ENCODE data around the gene CNTNAP4.

CNTNAP4 gene

DNA sequence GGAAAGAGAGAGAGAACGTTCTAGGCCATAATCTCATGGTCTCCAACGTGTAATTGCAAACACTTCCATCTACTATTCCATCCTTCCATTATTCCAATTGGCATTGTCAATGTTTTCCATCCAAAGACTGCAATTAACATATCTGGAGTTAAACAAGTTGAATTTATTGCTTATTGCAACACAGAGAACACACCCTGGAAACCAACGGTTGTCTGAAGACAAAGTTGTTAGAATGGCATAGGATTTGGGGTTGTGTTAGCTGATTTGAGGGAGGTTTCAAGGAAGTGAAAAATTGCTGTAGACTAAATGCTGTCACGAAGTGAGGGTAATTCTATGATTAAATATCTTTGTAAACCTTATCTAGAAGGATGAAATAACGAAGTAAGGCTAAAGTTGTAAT lies 178.8 kb downstream of the CNTNAP4 start:
- WGBS, 2 donors (ENCODE audit: extremely low coverage in 2 of 2, insufficient read length in 2 of 2, insufficient replicate concordance in 1 of 2) = no CpG with 5 or more reads among the region's 5 CpGs
- Histone ChIP-seq H3K4ac (ENCODE audit: low read length) (no peak overlapping the region), H2BK15ac (ENCODE audit: low read length) (no peak overlapping the region)

DNA sequence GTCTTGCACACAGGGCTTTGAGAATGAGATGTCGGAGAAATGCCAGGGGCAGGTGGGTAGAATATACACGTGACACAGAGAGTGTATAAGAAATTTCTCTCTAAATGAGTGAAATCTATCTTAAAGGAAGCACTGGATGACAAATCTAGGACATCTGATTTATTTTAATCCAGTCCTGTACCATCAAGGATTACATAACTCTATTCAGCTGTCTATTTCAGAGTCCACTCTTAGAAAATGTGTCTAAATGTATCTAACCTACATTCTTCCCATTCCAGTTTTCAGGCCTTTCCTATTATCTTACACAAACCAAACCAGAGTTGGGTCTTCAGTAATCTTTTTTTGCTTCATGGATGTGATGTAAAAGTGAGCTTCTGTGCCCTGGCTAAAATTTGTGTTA lies 181.9 kb downstream of the CNTNAP4 start:
- Histone ChIP-seq H3K4me2 (ENCODE audit: insufficient read depth, low read length, poor library complexity, severe bottlenecking) (no peak overlapping the region), H3K4me3 (ENCODE audit: low read length in 2 of 2) (no peak overlapping the region), H2BK5ac (ENCODE audit: low read length) (no peak overlapping the region), H3K23ac (ENCODE audit: low read depth, low read length, poor library complexity) (no peak overlapping the region), H4K91ac (ENCODE audit: low read depth, low read length, poor library complexity) (no peak overlapping the region), H3K9ac (ENCODE audit: low read depth, low read length, poor library complexity) (no peak overlapping the region), H3K14ac (ENCODE audit: low read length) (no peak overlapping the region), H3K18ac (ENCODE audit: low read length) (no peak overlapping the region), H2BK12ac (ENCODE audit: low read length) (no peak overlapping the region), H3K4ac (ENCODE audit: low read length) (no peak overlapping the region), H3K36me3 (replicated peaks in 1 of 2; ENCODE audit: control insufficient read depth in 2 of 2, insufficient read depth in 2 of 2, low read length in 2 of 2) (no peaks in the 10 kb centered on the region), H2BK120ac (ENCODE audit: low read depth, low read length) (no peak overlapping the region), H3K27me3 (ENCODE audit: control insufficient read depth in 3 of 3, insufficient read depth in 3 of 3, low read depth in 1 of 3, low read length in 3 of 3) (no peaks in the 10 kb centered on the region), H3K9me3 (replicated peaks in 1 of 2; ENCODE audit: control insufficient read depth in 2 of 2, insufficient read depth in 1 of 2, low read depth in 1 of 2, low read length in 2 of 2) (no peaks in the 10 kb centered on the region), H3K4me1 (ENCODE audit: control insufficient read depth in 2 of 2, insufficient read depth in 1 of 2, low read depth in 1 of 2, low read length in 2 of 2) (no peaks in the 10 kb centered on the region), H3K27ac (replicated peaks; ENCODE audit: low read length) (no peak overlapping the region), H2BK15ac (ENCODE audit: low read length) (no peak overlapping the region), H4K8ac (ENCODE audit: low read depth, low read length) (no peak overlapping the region), H2AFZ (ENCODE audit: low read length) (no peak overlapping the region), H3K79me1 (ENCODE audit: low read depth, low read length) (no peaks in the 10 kb centered on the region), H2AK5ac (ENCODE audit: low read depth, low read length) (no peak overlapping the region)
- no peak for DNase-seq (ENCODE audit: low spot score)
- WGBS, 2 donors (ENCODE audit: extremely low coverage in 2 of 2, insufficient read length in 2 of 2, insufficient replicate concordance in 1 of 2) = no CpG with 5 or more reads among the region's 2 CpGs

More for the DNA sequence above, 178.8 kb downstream of the CNTNAP4 start:
- Histone ChIP-seq H2AFZ (ENCODE audit: low read length) (no peak overlapping the region), H3K9me3 (replicated peaks in 1 of 2; ENCODE audit: control insufficient read depth in 2 of 2, insufficient read depth in 1 of 2, low read depth in 1 of 2, low read length in 2 of 2) (no peaks in the 10 kb centered on the region), H3K23ac (ENCODE audit: low read depth, low read length, poor library complexity) (no peak overlapping the region), H3K79me1 (ENCODE audit: low read depth, low read length) (no peaks in the 10 kb centered on the region), H3K14ac (ENCODE audit: low read length) (no peak overlapping the region), H3K27me3 (ENCODE audit: control insufficient read depth in 3 of 3, insufficient read depth in 3 of 3, low read depth in 1 of 3, low read length in 3 of 3) (no peaks in the 10 kb centered on the region), H2AK5ac (ENCODE audit: low read depth, low read length) (no peak overlapping the region), H4K91ac (ENCODE audit: low read depth, low read length, poor library complexity) (no peak overlapping the region), H2BK5ac (ENCODE audit: low read length) (no peak overlapping the region), H3K4me2 (ENCODE audit: insufficient read depth, low read length, poor library complexity, severe bottlenecking) (no peak overlapping the region), H3K36me3 (replicated peaks in 1 of 2; ENCODE audit: control insufficient read depth in 2 of 2, insufficient read depth in 2 of 2, low read length in 2 of 2) (no peaks in the 10 kb centered on the region), H3K9ac (ENCODE audit: low read depth, low read length, poor library complexity) (no peak overlapping the region), H3K4me3 (ENCODE audit: low read length in 2 of 2) (no peak overlapping the region), H2BK120ac (ENCODE audit: low read depth, low read length) (no peak overlapping the region), H4K8ac (ENCODE audit: low read depth, low read length) (no peak overlapping the region), H3K4me1 (ENCODE audit: control insufficient read depth in 2 of 2, insufficient read depth in 1 of 2, low read depth in 1 of 2, low read length in 2 of 2) (no peaks in the 10 kb centered on the region), H2BK12ac (ENCODE audit: low read length) (no peak overlapping the region), H3K18ac (ENCODE audit: low read length) (no peak overlapping the region), H3K27ac (replicated peaks; ENCODE audit: low read length) (no peak overlapping the region)
- no peak for DNase-seq (ENCODE audit: low spot score)

DNA sequence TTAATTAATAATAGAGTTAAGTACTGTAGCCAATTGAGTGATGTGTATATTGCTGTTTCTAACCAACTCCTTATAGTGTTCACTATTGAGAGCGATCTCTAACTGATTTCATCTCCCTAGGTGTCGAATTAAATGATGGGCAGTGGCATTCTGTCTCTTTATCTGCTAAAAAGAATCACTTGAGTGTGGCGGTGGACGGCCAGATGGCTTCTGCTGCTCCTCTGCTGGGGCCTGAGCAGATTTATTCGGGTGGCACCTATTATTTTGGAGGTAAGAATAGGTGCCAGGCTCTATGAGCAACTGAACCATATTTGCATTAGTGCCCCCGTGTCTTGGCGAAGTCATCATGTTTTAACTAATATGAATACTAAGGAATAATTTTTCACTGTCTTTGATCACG lies 184.6 kb downstream of the CNTNAP4 start:
- Histone ChIP-seq H3K9ac (ENCODE audit: low read depth, low read length, poor library complexity) (no peak overlapping the region), H3K4ac (ENCODE audit: low read length) (no peak overlapping the region), H3K14ac (ENCODE audit: low read length) (no peak overlapping the region), H3K36me3 (replicated peaks in 1 of 2; ENCODE audit: control insufficient read depth in 2 of 2, insufficient read depth in 2 of 2, low read length in 2 of 2) (no peaks in the 10 kb centered on the region), H3K9me3 (replicated peaks in 1 of 2; ENCODE audit: control insufficient read depth in 2 of 2, insufficient read depth in 1 of 2, low read depth in 1 of 2, low read length in 2 of 2) (no peaks in the 10 kb centered on the region), H2AFZ (ENCODE audit: low read length) (no peak overlapping the region), H3K18ac (ENCODE audit: low read length) (no peak overlapping the region), H3K27ac (replicated peaks; ENCODE audit: low read length) (no peak overlapping the region), H3K23ac (ENCODE audit: low read depth, low read length, poor library complexity) (no peak overlapping the region), H4K91ac (ENCODE audit: low read depth, low read length, poor library complexity) (no peak overlapping the region), H3K79me1 (ENCODE audit: low read depth, low read length) (no peaks in the 10 kb centered on the region), H3K27me3 (ENCODE audit: control insufficient read depth in 3 of 3, insufficient read depth in 3 of 3, low read depth in 1 of 3, low read length in 3 of 3) (no peaks in the 10 kb centered on the region), H3K4me1 (ENCODE audit: control insufficient read depth in 2 of 2, insufficient read depth in 1 of 2, low read depth in 1 of 2, low read length in 2 of 2) (no peaks in the 10 kb centered on the region), H2BK5ac (ENCODE audit: low read length) (no peak overlapping the region), H3K4me2 (ENCODE audit: insufficient read depth, low read length, poor library complexity, severe bottlenecking) (no peak overlapping the region), H2BK15ac (ENCODE audit: low read length) (no peak overlapping the region), H2BK120ac (ENCODE audit: low read depth, low read length) (no peak overlapping the region), H4K8ac (ENCODE audit: low read depth, low read length) (no peak overlapping the region), H2AK5ac (ENCODE audit: low read depth, low read length) (no peak overlapping the region), H3K4me3 (ENCODE audit: low read length in 2 of 2) (no peak overlapping the region), H2BK12ac (ENCODE audit: low read length) (no peak overlapping the region)
- DNase-seq (ENCODE audit: low spot score) = no peak
- no CpG with 5 or more reads among the region's 8 CpGs for WGBS, 2 donors (ENCODE audit: extremely low coverage in 2 of 2, insufficient read length in 2 of 2, insufficient replicate concordance in 1 of 2)

DNA sequence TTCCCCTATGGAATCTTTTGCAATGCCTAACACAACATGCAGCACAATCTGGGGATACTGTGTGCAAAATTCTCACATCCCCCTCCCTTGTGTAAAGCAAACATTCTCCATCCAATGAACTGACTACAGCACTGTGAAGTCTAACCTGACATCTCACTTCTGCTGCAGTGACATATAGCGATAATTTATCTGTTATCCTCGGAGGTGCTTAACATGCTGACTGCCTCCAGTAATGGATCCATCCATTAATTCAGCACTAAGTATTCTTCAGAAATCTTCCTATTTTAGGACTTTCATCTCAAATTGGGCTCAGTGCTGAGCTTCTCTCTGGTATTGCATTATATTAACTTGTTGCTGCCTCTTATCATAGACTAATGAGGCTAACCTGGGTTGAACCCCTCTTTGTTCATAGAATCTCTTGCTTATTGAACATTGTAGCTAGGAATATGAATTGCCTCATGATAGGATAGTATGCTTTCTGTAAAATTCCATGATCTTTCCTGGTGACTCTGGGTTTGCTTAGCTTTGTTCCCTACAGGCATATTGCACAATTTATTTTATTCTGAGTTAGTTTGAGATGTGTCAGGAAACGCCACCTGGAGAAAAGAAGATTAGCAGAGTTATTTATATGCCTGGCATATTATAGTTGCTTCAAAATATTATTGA lies 187.9 kb downstream of the CNTNAP4 start:
- Histone ChIP-seq H2BK120ac (ENCODE audit: low read depth, low read length) (no peak overlapping the region), H3K4me2 (ENCODE audit: insufficient read depth, low read length, poor library complexity, severe bottlenecking) (no peak overlapping the region), H3K23ac (ENCODE audit: low read depth, low read length, poor library complexity) (no peak overlapping the region), H3K79me1 (ENCODE audit: low read depth, low read length) (no peaks in the 10 kb centered on the region), H4K8ac (ENCODE audit: low read depth, low read length) (no peak overlapping the region), H3K27me3 (ENCODE audit: control insufficient read depth in 3 of 3, insufficient read depth in 3 of 3, low read depth in 1 of 3, low read length in 3 of 3) (no peaks in the 10 kb centered on the region), H3K4me3 (ENCODE audit: low read length in 2 of 2) (no peak overlapping the region), H2BK5ac (ENCODE audit: low read length) (no peak overlapping the region), H2AK5ac (ENCODE audit: low read depth, low read length) (no peak overlapping the region), H3K9ac (ENCODE audit: low read depth, low read length, poor library complexity) (no peak overlapping the region), H3K9me3 (replicated peaks in 1 of 2; ENCODE audit: control insufficient read depth in 2 of 2, insufficient read depth in 1 of 2, low read depth in 1 of 2, low read length in 2 of 2) (no peaks in the 10 kb centered on the region), H3K18ac (ENCODE audit: low read length) (no peak overlapping the region), H2AFZ (ENCODE audit: low read length) (no peak overlapping the region), H3K36me3 (replicated peaks in 1 of 2; ENCODE audit: control insufficient read depth in 2 of 2, insufficient read depth in 2 of 2, low read length in 2 of 2) (no peaks in the 10 kb centered on the region), H4K91ac (ENCODE audit: low read depth, low read length, poor library complexity) (no peak overlapping the region), H3K4ac (ENCODE audit: low read length) (no peak overlapping the region), H3K14ac (ENCODE audit: low read length) (no peak overlapping the region), H2BK15ac (ENCODE audit: low read length) (no peak overlapping the region), H3K4me1 (ENCODE audit: control insufficient read depth in 2 of 2, insufficient read depth in 1 of 2, low read depth in 1 of 2, low read length in 2 of 2) (no peaks in the 10 kb centered on the region), H2BK12ac (ENCODE audit: low read length) (no peak overlapping the region), H3K27ac (replicated peaks; ENCODE audit: low read length) (no peak overlapping the region)
- WGBS, 2 donors (ENCODE audit: extremely low coverage in 2 of 2, insufficient read length in 2 of 2, insufficient replicate concordance in 1 of 2) = no CpG with 5 or more reads among the region's 3 CpGs
- DNase-seq (ENCODE audit: low spot score) = no peak

Data from neuronal stem cell (in vitro differentiated cells).